GM19397 (cell line): ENCODE data around the gene DNMT1.
"Not testable (repeated sequence)": the region's sequence is repeated elsewhere in the genome, so short reads cannot be mapped to it uniquely, and the experiment has no call there.

Experiments used
- ATAC-seq: cut with Tn5 transposase; IDR thresholded peaks from one replicate; pipeline ENCODE4 v1.9.1; 2021; ENCODE audit warnings: mild to moderate bottlenecking, moderate library complexity; ENCODE audit not compliant: unreplicated experiment

The DNMT1 gene

DNA sequence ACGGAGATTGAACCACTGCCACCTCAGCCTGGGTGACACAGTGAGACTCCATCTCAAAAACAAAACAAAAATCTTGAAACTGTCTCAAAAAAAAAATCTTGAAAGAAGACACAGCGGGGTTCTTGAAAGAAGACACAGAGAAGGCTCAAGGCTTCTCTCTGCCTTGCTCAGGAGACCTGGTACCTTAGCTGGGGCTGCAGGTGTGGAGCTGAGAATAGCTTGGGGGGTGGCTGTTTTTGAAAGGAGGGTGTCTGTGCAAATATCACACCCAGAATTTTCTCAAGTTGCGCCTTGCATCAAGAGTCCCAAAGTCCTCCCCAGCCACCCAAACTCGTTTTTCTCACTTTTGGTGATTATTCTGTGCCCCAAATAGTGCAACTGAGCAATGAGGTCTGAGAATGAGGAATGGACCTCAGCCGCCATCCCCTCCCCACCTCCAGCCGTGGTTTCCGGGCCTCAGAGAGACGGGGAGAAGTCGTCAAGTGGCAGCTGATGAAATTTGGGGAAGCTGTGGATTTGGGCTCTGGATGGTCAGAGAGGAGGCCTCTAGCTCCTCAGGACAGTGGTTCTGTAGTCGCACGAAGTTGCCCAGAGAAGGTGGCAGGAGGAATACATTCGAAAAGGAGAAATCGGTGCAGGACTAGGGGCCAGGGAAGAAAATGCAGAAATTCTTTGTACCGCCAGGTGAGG lies 27.6 kb upstream of the DNMT1 start:
- no peak for ATAC-seq

DNA sequence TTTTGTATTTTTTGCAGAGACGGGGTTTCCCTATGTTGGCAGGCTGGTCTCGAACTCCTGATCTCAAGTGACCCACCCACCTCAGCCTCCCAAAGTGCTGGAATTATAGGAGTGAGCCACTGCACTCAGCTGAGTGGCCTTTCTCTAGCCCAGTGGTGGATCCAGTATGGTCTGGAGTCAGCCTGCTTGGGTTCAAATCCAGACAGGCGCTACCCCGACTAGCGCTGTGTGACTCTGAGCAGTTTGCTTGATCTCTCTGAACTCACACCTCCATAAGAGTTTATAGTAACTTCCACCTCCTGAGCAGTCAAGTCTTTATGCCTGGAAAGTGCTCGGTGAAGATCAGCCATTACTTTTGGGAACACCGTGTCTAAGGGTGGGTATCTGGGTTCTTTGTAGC lies 25.9 kb upstream of the DNMT1 start:
- no peak for ATAC-seq

DNA sequence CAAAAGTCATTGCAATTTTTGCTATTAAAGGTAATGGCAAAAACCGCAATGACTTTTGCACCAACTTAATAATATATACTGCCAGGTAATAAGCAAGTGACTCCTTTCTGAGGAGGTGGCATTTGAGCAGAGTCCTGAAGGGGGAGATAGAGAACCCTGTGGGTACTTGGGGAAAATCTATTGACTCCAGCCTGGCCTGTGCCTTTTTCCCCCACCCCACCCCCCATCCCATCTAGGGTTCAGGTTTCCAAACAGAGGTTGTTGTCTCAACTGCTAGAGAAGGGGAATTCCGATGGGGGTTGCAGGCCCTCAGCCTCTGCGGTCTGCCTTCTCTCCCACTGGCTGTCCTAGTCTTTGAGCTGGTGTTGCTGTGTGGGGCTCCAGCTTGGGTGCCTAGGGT lies 24.9 kb upstream of the DNMT1 start:
- no peak for ATAC-seq

DNA sequence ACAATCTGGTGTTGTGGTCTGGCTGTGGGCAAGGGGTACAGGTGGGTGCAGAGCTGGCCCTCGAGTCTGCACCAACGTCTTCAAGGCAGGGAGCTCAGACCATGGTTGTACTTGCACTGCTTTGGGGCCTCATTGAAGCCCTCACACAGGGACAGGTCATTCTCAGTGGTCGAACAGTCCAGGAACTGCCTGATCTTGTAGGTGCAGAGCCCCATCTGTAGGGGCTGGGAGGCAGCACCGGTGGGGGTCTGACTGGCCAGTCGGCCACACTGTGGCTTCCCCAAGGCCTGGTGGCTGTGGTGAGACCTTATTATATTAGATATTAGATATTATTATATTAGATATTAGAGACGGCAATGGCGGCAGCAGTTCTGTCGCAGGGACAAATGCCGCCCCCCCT lies 22.3 kb upstream of the DNMT1 start:
- ATAC-seq, result no peak

DNA sequence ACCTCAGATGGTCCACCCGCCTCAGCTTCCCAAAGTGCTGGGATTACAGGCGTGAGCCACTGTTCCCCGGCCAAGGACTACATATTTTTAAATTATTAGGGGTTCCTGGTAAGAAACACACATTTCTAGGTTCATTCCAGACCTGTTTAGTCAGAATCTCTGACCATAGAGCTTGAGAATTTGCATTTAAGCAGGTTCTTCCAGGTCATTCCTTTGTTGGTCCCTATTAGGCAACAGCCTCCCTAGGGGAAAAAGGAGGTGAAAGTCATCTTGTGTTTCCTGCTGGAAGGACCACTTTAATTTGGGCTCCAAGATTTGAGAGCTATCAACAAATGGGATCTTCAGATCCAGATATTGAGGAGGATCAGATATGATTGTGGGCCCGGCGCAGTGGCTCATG lies 20.0 kb upstream of the DNMT1 start:
- ATAC-seq, result no peak

DNA sequence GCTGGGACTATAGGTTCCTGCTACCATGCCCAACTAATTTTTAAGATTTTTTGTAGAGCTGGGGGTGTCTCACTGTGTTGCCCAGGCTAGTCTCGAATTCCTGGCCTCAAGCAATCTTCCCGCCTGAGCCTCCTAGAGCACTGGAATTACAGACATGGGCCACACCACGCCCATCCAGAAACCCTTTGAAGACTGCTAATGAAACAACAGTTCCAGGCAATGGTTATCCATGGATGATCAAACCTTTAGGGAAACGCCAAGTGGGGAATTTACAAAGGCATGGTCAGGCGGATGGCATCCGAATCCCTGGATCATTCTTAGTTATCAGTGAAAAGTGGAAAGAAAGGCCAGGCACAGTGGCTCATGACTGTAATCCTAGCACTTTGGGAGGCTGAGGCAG lies 16.9 kb upstream of the DNMT1 start:
- no peak for ATAC-seq

DNA sequence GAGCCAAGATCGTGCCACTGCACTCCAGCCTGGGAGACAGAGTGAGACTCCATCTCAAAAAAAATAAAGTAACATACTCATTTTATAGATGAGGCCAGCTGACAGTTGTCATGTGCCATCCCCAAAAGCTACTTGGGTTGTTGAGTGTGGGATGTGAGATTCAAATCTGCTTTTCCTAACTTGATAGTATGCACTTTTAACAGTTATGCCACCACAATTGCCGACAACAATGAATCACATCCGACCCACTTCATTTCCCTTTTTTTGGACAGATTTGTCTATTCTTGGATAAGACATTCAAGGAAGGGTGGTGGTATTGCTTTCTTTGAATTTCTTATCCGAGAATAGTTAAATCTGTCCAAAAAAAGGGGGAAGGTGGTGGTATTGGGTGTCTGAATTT lies 16.3 kb upstream of the DNMT1 start:
- ATAC-seq, result no peak

DNA sequence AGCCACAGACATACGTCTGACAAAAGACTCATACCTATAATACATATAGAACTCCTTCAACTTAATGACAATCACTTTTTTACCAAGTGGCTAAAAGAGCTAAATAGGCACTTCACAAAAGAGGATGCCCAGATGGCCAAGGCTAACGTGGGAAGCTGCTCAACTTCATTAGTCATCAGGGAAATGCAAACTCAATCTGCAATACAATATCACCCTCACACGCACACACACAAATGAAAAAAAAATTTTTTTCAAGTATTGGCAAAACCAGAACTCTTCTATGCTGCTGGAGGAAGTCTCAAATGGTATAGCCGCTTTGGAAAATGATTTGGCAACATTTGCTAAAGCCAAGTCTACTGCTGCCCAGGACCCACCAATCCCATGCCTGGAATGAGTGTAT lies 14.6 kb upstream of the DNMT1 start:
- no peak for ATAC-seq

DNA sequence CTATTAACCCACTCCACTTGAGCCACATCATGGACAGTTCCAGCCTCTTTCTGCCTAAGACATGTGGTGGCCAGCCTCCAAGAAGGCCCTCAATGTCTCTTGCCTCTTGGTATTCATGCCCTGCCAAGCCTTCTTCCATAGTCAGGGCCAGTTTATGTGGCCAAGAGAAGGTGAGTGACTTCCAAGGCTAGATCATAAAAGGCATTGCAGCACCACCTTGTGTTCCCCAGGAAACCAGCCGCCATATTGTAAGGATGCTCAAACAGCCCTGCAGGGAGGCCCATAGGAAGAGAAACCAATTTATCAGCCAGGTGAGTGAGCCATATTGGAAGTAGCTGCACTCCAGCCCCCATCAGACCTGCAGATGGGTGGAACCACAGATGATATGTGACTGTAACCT lies 12.3 kb upstream of the DNMT1 start:
- no peak for ATAC-seq

DNA sequence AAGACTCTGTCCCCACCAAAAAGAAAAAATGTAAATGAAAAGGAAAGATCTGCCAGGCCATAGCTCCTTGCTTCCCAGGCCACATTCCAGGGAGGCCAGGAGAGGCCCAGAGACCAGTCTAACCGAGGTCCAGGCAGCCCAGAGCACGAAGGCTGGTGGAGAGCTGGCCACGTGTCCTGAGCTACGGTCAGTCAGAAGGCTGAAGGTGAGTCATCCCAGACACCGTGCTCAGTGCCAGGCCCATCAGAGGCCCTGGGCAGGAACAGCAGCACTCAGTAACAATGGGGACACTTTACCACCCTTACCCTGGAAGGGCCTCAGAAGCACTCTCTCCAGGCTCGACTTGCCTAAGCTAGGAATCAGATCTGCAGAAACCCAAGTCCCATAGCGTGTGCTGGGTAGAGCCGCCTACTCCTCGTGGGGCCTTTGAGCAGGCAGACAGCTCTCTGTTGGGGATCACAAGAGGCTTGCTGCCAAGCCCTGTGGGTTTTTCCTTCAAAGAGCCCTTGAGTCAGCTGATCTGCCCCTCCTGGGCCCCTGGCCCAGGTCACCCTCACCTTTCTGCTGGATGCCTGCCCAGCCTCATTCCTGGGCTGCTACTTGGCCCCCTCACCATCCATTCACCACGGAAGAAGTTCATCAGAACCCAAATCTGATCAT lies 11.6 kb upstream of the DNMT1 start:
- no peak for ATAC-seq

DNA sequence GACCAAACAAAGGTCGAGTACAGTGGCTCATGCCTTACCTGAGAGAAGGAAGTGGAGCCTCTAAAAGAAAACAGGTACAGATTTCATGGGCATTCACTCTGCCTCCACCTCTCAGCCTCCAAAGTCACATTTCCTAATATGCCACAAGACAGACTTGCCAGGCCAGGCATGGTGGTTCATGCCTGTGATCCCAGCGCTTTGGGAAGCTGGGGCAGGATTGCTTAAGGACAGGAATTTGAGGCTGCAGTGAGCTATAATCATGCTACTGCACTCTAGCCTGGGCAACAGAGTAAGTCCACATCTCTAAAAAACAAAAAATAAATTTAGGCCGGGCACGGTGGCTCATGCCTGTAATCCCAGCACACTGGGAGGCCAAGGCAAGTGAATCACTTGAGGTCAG lies 10.9 kb upstream of the DNMT1 start:
- no peak for ATAC-seq

DNA sequence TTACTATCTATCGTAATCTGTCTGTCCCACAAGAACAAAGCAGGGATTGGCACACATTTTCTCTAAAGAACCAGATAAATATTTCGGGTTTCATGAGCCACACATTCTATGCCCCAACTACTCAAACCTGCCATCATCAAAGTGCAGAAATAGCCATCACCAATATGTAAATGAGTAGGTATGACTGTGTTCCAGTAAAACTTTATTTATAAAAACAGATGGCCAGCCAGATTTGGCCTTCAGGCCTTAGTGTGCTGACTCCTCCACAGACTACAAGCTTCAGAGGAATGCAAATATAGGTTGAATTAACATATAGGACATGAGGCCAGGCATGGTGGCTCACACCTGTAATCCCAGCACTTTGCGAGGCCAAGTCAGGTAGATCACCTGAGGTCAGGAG lies 8.9 kb upstream of the DNMT1 start:
- no peak for ATAC-seq

DNA sequence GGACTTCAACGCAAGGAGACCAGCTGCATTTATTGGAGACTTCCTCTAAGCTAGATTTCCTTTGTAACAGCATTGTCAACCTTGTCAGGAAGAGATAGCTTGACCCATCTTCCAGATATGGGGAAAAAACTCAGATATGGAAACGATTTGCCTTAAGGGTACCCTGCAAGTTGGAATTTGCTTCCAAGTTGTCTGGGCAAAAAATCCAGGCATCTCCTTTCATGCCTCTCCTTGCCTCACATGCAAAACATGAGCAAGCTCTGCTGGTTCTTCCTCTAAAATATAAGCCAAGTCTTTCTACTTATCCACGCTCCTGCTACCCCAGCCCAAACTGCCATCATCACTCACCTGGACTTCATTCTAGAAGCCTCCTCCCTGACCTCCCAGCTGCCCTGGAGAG lies 6.4 kb upstream of the DNMT1 start:
- no peak for ATAC-seq

DNA sequence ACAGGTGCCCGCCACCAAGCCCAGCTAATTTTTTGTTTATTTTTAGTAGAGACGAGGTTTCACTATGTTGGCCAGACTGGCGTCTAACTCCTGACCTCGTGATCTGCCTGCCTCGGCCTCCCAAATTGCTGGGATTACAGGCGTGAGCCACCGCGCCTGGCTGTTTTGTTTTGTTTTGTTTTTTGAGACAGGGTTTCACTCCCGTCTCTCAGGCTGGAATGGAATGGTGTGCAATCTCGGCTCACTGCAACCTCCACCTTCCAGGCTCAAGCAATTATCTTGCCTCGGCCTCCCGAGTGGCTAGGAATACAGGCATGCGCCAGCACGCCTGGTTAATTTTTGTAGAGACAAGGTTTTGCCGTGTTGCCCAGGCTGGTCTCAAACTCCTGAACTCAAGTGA lies 5.3 kb upstream of the DNMT1 start:
- not testable (repeated sequence) for ATAC-seq

DNA sequence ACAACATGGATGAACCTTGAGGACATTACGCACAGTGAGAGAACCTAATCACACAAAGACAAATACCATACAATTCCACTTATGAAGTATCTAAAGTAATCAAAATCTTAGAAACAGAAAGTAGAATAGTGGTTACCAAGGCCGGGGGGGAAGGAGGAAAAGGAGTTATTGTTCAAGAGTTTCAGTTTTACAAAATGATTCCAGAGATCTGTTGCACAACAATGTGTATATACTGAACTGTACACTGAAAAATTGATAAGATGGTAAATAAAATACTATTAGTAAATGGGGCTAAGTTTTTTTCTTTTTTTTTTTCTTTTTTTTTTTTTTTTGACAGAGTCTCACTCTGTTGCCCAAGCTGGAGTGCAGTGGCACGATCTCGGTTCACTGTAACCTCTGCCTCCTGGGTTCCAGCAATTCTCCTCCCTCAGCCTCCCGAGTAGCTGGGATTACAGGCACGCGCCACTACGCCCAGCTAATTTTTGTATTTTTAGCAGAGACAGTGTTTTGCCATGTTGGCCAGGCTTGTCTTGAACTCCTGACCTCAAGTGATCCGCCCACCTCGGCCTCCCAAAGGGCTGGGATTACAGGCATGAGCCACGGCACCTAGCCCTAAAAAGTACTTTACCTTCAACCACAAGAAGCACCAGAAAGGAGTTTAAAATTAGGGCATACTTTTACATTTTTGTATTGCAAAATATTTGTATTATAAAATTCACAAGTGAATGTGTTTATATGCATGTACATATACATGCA lies 4.3 kb upstream of the DNMT1 start:
- ATAC-seq, result not testable (repeated sequence)

DNA sequence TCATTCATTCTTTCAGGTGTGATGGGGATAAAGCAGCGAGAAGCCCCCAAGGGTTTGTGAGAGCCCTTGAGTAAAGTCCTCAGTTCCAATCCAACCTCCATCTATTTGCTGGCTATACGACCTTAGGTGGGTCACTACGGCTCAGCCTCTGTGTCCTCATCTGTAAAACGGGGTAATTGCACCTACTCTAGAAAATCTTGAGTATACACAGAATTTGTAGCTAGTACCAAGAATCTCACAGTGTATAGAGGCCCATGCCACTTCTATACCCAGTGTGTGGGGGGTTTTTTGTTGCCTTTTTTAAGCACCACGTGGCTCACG lies 406 bp upstream of the DNMT1 start:
- peak; percentile 20 for ATAC-seq

DNA sequence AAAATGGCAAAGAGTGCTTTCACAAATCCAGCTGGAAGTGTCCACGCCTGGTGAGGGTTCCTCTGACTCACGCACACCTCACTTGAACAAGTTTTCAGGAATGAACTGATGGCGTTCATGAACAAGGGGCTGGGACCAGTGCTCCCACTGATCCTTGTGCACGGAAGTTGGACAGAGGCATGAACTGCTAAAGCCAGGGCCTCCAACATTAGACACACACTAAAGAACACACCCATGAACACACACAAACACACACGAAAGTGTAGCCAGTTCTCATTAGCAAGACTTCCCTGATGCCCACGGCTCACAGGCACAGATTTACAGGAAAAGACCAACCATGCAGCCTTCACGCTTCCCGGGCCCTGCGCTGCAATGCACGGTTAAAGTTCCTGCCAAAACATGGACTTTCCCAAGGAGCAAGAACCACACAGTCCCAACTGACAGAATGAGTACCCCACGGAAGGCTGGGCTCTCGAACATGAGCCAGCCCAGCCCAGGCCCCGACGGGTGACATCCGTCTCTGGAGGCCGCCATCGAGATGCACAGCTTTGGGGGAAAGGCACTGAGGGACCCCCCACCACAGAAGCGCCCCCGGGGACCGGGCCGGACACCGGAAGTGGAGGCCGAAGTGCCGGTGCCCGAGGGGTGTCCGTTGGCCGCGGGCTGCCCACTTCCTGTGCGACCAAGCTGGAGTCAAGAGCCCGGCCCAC lies 808 bp downstream of the DNMT1 start:
- ATAC-seq, result peak; percentile 22

DNA sequence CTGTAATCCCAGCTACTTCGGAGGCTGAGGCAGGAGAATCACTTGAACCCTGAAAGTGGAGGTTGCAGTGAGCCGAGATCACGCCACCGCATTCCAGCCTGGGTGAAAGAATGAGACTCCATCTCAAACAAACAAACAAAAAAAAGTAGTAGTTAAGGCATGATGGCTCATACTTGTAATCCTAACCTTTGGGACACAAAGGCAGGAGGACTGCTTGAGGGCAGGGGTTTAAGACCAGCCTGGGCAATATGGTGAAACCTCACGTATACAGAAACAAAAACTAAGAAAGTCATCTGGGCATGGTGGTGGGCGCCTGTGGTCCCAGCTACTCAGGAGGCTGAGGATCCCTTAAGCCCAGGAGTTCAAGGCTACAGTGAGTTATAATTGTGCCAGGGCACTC lies 1.8 kb downstream of the DNMT1 start:
- ATAC-seq, result no peak

DNA sequence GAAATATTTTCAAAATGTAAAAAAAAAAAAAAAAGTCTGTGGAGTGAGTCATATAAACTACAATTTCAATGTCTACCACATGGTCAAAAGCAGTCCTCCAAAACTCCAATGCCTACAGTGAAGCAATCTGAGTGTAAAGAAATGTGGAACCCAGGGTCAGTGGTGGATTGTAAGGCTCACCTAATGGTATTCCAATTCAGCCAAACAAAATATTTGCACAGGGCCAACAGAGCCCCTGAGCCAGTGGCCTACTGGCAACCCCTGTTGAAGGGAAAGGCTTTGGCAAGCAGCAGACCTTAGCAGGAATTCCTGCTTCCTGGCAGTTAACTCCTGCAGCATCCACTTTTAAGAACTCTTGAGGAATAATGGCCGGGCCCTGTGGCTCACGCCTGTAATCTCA lies 3.4 kb downstream of the DNMT1 start:
- ATAC-seq, result no peak

DNA sequence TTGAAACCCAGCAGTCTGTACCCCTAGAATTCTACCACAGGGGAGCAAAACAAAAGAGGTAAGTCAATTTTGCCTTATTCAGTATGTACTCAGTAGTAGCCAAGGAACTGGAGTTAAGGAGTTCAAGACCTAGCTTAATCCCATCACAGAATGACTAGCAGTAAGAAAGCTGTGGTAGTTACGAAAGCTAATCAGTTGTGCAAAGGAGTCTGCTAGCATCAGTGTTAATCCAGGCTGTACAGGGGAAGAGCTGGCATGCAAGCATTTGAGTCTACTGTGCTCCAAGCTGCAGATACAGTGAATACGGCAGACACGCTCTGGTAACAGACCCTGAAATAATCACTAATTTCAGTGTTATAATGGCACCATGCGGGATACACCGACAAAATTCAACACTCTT lies 4.7 kb downstream of the DNMT1 start:
- no peak for ATAC-seq

DNA sequence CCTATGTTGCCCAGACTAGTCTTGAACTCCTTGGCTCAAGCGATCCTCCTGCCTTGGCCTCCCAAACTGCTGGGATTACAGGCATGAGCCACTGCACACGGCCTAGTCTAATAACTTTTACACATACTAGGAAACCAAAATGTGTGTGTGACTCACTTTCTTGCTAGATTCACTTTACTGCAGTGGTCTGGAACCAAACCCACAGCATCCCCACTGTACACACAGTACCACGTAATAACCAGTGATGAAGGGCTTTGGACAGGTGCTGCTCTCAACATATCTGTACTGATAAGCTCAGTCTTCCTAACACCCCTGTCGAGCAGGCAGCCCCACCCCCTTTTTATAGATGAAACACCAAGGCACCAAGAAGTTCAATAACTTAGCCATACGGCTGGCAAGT lies 5.1 kb downstream of the DNMT1 start:
- no peak for ATAC-seq

DNA sequence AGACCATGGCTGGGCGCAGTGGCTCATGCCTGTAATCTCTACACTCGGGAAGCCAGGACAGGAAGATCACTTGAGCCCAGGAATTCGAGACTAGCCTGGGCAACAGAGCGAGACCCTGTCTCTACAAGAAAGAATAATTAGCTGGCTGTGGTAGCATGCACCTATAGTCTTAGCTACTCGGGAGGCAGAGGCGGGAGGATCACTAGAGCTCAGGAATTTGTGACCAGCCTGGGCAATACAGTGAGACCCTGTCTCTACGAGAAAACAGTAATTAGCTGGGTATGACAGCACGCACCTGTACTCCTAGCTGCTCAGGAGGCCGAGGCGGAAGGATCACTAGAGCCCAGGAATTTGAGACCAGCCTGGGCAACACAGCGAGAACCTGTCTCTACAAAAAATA lies 7.4 kb downstream of the DNMT1 start:
- no peak for ATAC-seq
